ENCODE results near the gene HDAC8. TPM values are rescaled to one million over a fixed set of nuclear protein-coding genes. Genes with fewer than 3 reads are reported as not detected.

Gene HDAC8
- total RNA-seq, 1 experiment from 2014 or later: 33.5 TPM

DNA sequence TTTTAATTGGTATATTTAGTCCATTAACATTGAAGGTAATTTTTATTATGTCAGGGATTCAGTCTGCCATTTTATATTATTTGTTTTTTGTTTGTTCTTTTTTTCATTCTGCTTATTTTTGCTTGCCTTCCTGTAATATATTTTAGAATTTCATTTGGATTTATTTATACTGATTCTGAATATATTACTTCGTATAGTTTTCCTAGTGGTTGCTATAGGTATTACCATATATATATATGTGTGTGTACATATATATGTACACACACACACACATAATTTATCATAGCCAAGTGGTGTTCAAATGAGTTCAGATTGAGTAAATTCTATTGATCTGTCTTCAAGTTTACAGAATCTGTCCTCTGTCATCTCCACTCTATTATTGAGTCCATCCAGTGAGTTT lies 278.1 kb downstream of the HDAC8 start:
- H3K4me1 ChIP-seq (ENCODE audit: control insufficient read depth, insufficient read depth, low read length): no peaks in the 10 kb centered on the region
- ATAC-seq: no peak
- no peak overlapping the region for H3K4me3 ChIP-seq (ENCODE audit: low read depth in 2 of 2, low read length in 2 of 2)
- ChIA-PET CTCF (no interaction called here), POLR2A (no interaction called here)
- no peak overlapping the region for H3K27ac ChIP-seq (ENCODE audit: low read length)
- intact Hi-C loops (cut with micrococcal nuclease; ENCODE audit: unreplicated experiment): no loop called here
- no TSS peak for BruUV-seq (replicated peaks)
- TF ChIP-seq, protein P1, sequence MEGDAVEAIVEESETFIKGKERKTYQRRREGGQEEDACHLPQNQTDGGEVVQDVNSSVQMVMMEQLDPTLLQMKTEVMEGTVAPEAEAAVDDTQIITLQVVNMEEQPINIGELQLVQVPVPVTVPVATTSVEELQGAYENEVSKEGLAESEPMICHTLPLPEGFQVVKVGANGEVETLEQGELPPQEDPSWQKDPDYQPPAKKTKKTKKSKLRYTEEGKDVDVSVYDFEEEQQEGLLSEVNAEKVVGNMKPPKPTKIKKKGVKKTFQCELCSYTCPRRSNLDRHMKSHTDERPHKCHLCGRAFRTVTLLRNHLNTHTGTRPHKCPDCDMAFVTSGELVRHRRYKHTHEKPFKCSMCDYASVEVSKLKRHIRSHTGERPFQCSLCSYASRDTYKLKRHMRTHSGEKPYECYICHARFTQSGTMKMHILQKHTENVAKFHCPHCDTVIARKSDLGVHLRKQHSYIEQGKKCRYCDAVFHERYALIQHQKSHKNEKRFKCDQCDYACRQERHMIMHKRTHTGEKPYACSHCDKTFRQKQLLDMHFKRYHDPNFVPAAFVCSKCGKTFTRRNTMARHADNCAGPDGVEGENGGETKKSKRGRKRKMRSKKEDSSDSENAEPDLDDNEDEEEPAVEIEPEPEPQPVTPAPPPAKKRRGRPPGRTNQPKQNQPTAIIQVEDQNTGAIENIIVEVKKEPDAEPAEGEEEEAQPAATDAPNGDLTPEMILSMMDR (IDR thresholded peaks at IDR 0.05): peak; percentile 14; the same call in 1 of the 2 replicates
- no peak for TF ChIP-seq POLR2AphosphoS5 (IDR thresholded peaks at IDR 0.05; ENCODE audit: low read depth, low read length)
- no peaks in the 10 kb centered on the region for H3K27me3 ChIP-seq (ENCODE audit: control insufficient read depth, insufficient read depth, low read length)
- no peaks in the 10 kb centered on the region for H3K36me3 ChIP-seq (ENCODE audit: control insufficient read depth, insufficient read depth, low read length)
- in situ Hi-C loops (cut with HindIII; ENCODE audit: low pct_unique_long_range_greater_than_20kb, low sequenced_read_pairs): no loop called here
- H3K9me3 ChIP-seq (ENCODE audit: control insufficient read depth, insufficient read depth, low read depth, low read length): no peaks in the 10 kb centered on the region
- DNase-seq (ENCODE audit: low read depth, low spot score): no peak

DNA sequence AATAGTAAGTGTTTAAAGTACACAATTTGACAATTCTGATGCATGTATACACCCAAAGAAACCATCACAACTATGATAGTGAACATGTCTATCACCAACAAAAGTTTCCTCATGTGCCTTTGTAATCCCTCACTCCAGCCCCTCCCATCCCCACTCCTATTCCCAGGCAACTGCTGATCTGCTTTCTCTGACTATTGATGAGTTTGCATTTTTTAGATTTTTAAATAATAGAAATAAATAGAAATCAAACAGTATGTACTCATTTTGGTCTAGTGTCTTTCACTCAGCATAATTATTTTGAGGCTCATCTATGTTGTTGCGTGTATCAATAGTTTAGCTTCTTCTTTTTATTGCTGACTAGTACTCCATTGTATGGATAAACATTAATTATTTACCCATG lies 290.3 kb downstream of the HDAC8 start:
- no peak for ATAC-seq
- Histone ChIP-seq H3K4me3 (ENCODE audit: low read depth in 2 of 2, low read length in 2 of 2) (no peak overlapping the region), H3K27me3 (ENCODE audit: control insufficient read depth, insufficient read depth, low read length) (no peaks in the 10 kb centered on the region), H3K27ac (ENCODE audit: low read length) (no peak overlapping the region), H3K36me3 (ENCODE audit: control insufficient read depth, insufficient read depth, low read length) (no peaks in the 10 kb centered on the region), H3K9me3 (ENCODE audit: control insufficient read depth, insufficient read depth, low read depth, low read length) (no peaks in the 10 kb centered on the region), H3K4me1 (ENCODE audit: control insufficient read depth, insufficient read depth, low read length) (no peaks in the 10 kb centered on the region)
- DNase-seq (ENCODE audit: low read depth, low spot score): no peak
- BruUV-seq (replicated peaks): no TSS peak
- in situ Hi-C loops (cut with HindIII; ENCODE audit: low pct_unique_long_range_greater_than_20kb, low sequenced_read_pairs) (no loop called here), intact Hi-C loops (cut with micrococcal nuclease; ENCODE audit: unreplicated experiment) (no loop called here)
- ChIA-PET CTCF (no interaction called here), POLR2A (no interaction called here)
- TF ChIP-seq POLR2AphosphoS5 (IDR thresholded peaks at IDR 0.05; ENCODE audit: low read depth, low read length): no peak
- TF ChIP-seq SIN3A (IDR thresholded peaks at IDR 0.05; ENCODE audit: borderline replicate concordance, insufficient read depth, low read depth, low read length): no peak

DNA sequence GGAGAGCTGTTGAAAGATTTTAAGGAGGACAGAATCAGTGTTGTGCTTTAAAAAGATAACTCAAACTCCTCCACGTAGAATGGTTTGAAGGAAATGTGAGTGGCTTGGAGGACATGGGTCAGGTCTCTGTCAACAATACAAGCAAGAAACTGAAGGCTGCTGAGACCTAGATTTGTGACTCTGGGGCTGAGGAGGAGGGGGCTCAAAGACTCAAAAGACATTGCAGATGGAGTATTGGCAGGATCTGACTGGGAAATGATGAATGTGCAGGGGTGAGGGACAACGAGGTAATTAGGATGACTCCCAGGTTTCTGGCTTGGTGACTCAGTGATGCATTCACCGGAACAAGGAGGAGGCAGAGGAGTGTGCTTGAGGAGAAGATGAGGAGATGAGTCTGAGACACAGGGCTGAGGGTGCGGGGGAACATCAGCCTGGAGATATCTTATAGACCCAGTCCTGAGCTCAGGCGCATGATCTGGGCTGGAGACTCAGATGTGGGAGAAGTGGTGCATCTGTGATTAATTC lies 292.3 kb downstream of the HDAC8 start:
- H3K27ac ChIP-seq (ENCODE audit: low read length): no peak overlapping the region
- in situ Hi-C loops (cut with HindIII; ENCODE audit: low pct_unique_long_range_greater_than_20kb, low sequenced_read_pairs): no loop called here

More for the DNA sequence above, 292.3 kb downstream of the HDAC8 start:
- H3K4me1 ChIP-seq (ENCODE audit: control insufficient read depth, insufficient read depth, low read length): no peaks in the 10 kb centered on the region
- no peaks in the 10 kb centered on the region for H3K27me3 ChIP-seq (ENCODE audit: control insufficient read depth, insufficient read depth, low read length)
- no TSS peak for BruUV-seq (replicated peaks)
- no peak for DNase-seq (ENCODE audit: low read depth, low spot score)
- no peak overlapping the region for H3K4me3 ChIP-seq (ENCODE audit: low read depth in 2 of 2, low read length in 2 of 2)
- H3K9me3 ChIP-seq (ENCODE audit: control insufficient read depth, insufficient read depth, low read depth, low read length): no peaks in the 10 kb centered on the region
- ChIA-PET CTCF (no interaction called here), POLR2A (no interaction called here)
- intact Hi-C loops (cut with micrococcal nuclease; ENCODE audit: unreplicated experiment): no loop called here
- no peak for ATAC-seq
- no peak for TF ChIP-seq TCF7L2 (IDR thresholded peaks at IDR 0.05; ENCODE audit: low read depth, low read length)
- TF ChIP-seq POLR2AphosphoS5 (IDR thresholded peaks at IDR 0.05; ENCODE audit: low read depth, low read length): no peak
- TF ChIP-seq, protein P1 (IDR thresholded peaks at IDR 0.05): no peak
- TF ChIP-seq, protein P2, sequence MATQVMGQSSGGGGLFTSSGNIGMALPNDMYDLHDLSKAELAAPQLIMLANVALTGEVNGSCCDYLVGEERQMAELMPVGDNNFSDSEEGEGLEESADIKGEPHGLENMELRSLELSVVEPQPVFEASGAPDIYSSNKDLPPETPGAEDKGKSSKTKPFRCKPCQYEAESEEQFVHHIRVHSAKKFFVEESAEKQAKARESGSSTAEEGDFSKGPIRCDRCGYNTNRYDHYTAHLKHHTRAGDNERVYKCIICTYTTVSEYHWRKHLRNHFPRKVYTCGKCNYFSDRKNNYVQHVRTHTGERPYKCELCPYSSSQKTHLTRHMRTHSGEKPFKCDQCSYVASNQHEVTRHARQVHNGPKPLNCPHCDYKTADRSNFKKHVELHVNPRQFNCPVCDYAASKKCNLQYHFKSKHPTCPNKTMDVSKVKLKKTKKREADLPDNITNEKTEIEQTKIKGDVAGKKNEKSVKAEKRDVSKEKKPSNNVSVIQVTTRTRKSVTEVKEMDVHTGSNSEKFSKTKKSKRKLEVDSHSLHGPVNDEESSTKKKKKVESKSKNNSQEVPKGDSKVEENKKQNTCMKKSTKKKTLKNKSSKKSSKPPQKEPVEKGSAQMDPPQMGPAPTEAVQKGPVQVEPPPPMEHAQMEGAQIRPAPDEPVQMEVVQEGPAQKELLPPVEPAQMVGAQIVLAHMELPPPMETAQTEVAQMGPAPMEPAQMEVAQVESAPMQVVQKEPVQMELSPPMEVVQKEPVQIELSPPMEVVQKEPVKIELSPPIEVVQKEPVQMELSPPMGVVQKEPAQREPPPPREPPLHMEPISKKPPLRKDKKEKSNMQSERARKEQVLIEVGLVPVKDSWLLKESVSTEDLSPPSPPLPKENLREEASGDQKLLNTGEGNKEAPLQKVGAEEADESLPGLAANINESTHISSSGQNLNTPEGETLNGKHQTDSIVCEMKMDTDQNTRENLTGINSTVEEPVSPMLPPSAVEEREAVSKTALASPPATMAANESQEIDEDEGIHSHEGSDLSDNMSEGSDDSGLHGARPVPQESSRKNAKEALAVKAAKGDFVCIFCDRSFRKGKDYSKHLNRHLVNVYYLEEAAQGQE (IDR thresholded peaks at IDR 0.05; ENCODE audit: insufficient read depth in 1 of 2, low read depth in 2 of 2, low read length in 1 of 2): no peak
- TF ChIP-seq SIN3A (IDR thresholded peaks at IDR 0.05; ENCODE audit: borderline replicate concordance, insufficient read depth, low read depth, low read length): no peak
- peaks cover 10% of the 10 kb centered on the region for H3K36me3 ChIP-seq (ENCODE audit: control insufficient read depth, insufficient read depth, low read length)
